HG02970 (cell line): ENCODE results near the gene XRN2.
"Not testable (repeated sequence)": the region's sequence is repeated elsewhere in the genome, so short reads cannot be mapped to it uniquely, and the experiment has no call there.

Experiments used
- ATAC-seq: cut with Tn5 transposase; IDR thresholded peaks from one replicate; pipeline ENCODE4 v1.9.1; 2021; ENCODE audit warnings: mild to moderate bottlenecking, moderate library complexity, moderate number of reproducible peaks; ENCODE audit not compliant: unreplicated experiment, low FRiP score

The XRN2 gene

GRCh38 chr20:21344206-21344900 is 41.2 kb downstream of the XRN2 start:
- ATAC-seq = no peak

GRCh38 chr20:21344961-21345360 is 41.8 kb downstream of the XRN2 start:
- no peak for ATAC-seq

GRCh38 chr20:21352703-21353102 is 49.6 kb downstream of the XRN2 start:
- ATAC-seq = no peak

- ATAC-seq = no peak
Measured at GRCh38 chr20:21353236-21353635, 50.1 kb downstream of the XRN2 start.

GRCh38 chr20:21355981-21356380 is 52.9 kb downstream of the XRN2 start:
- ATAC-seq = no peak

- no peak for ATAC-seq
Measured at GRCh38 chr20:21356386-21356785, 53.3 kb downstream of the XRN2 start.

GRCh38 chr20:21357844-21358243 is 54.7 kb downstream of the XRN2 start:
- ATAC-seq = no peak

GRCh38 chr20:21358737-21359136 is 55.6 kb downstream of the XRN2 start:
- ATAC-seq = no peak

- no peak for ATAC-seq
Measured at GRCh38 chr20:21360705-21361104, 57.6 kb downstream of the XRN2 start.

GRCh38 chr20:21361266-21361665 is 58.1 kb downstream of the XRN2 start:
- no peak for ATAC-seq

- no peak for ATAC-seq
Measured at GRCh38 chr20:21364413-21364812, 61.3 kb downstream of the XRN2 start.

- no peak for ATAC-seq
Measured at GRCh38 chr20:21365771-21366170, 62.6 kb downstream of the XRN2 start.

- not testable (repeated sequence) for ATAC-seq
Measured at GRCh38 chr20:21366273-21366672, 63.1 kb downstream of the XRN2 start.

GRCh38 chr20:21368791-21369190 is 65.7 kb downstream of the XRN2 start:
- no peak for ATAC-seq

- ATAC-seq = no peak
Measured at GRCh38 chr20:21371193-21371592, 68.1 kb downstream of the XRN2 start.

- ATAC-seq = no peak
Measured at GRCh38 chr20:21372016-21372415, 68.9 kb downstream of the XRN2 start.

- ATAC-seq = no peak
Measured at GRCh38 chr20:21373436-21373835, 70.3 kb downstream of the XRN2 start.

- ATAC-seq = no peak
Measured at GRCh38 chr20:21376626-21377025, 73.5 kb downstream of the XRN2 start.

- no peak for ATAC-seq
Measured at GRCh38 chr20:21377701-21378100, 74.6 kb downstream of the XRN2 start.

GRCh38 chr20:21378259-21378658 is 75.1 kb downstream of the XRN2 start:
- ATAC-seq = no peak

GRCh38 chr20:21380711-21381110 is 77.6 kb downstream of the XRN2 start:
- ATAC-seq = no peak

- no peak for ATAC-seq
Measured at GRCh38 chr20:21381619-21382018, 78.5 kb downstream of the XRN2 start.
